SK-N-SH treated with all-trans-retinoic acid at 6 μM for 48 hours (cell line): ENCODE measurements around the gene GRB14.

Experiments
- ATAC-seq: fragments of 200-7000 bp; cut with Tn5 transposase; 3 replicates; pipeline ENCODE4 v1.9.1; 2020; ENCODE audit warnings: mild to moderate bottlenecking, moderate library complexity
- ARNTL ChIP-seq: fragments of 450-650 bp; formaldehyde crosslinking; IDR thresholded peaks from 2 replicates; pipeline ENCODE4 v1.5.0; 2020; ENCODE audit warnings: low read depth, mild to moderate bottlenecking, moderate library complexity, borderline replicate concordance
- BACH2 ChIP-seq: fragments of 250-450 bp; sonication (Bioruptor Pico); IDR thresholded peaks from 2 replicates; pipeline ENCODE4 v1.9.0; 2021; ENCODE audit warnings: mild to moderate bottlenecking, borderline replicate concordance
- CSDC2 ChIP-seq: fragments of 250-450 bp; sonication (Bioruptor Pico); IDR thresholded peaks from 2 replicates; pipeline ENCODE4 v1.5.0; 2020; ENCODE audit warnings: mild to moderate bottlenecking, moderate library complexity
- ESRRG ChIP-seq: fragments of 250-450 bp; sonication (Bioruptor Pico); IDR thresholded peaks from 2 replicates; pipeline ENCODE4 v1.6.1; 2021; ENCODE audit warnings: mild to moderate bottlenecking
- GLIS3 ChIP-seq: fragments of 250-450 bp; sonication (Bioruptor Pico); IDR thresholded peaks from 2 replicates; pipeline ENCODE4 v1.5.0; 2020; ENCODE audit warnings: mild to moderate bottlenecking, moderate library complexity
- ISL1 ChIP-seq: fragments of 250-450 bp; sonication (Bioruptor Pico); IDR thresholded peaks from 2 replicates; pipeline ENCODE4 v2.1.2; 2022; ENCODE audit warnings: mild to moderate bottlenecking, moderate library complexity
- PPARA ChIP-seq: fragments of 250-450 bp; sonication (Bioruptor Pico); IDR thresholded peaks from 2 replicates; pipeline ENCODE4 v1.5.0; 2020; ENCODE audit warnings: mild to moderate bottlenecking, borderline replicate concordance
- RARB ChIP-seq: fragments of 250-450 bp; sonication (Bioruptor Pico); IDR thresholded peaks from 2 replicates; pipeline ENCODE4 v1.8.0; 2021; ENCODE audit warnings: mild to moderate bottlenecking, moderate library complexity
- SNAI2 ChIP-seq: fragments of 250-450 bp; sonication (Bioruptor Pico); IDR thresholded peaks from 2 replicates; pipeline ENCODE4 v1.5.0; 2020; ENCODE audit warnings: mild to moderate bottlenecking, moderate library complexity
- TCF4 ChIP-seq: fragments of 250-450 bp; sonication (Bioruptor Pico); IDR thresholded peaks from 2 replicates; pipeline ENCODE4 v1.8.0; 2021; ENCODE audit warnings: mild to moderate bottlenecking, moderate library complexity, borderline replicate concordance
- TOX ChIP-seq: fragments of 250-450 bp; sonication (Bioruptor Pico); IDR thresholded peaks from 2 replicates; pipeline ENCODE4 v1.8.0; 2021; ENCODE audit warnings: mild to moderate bottlenecking, moderate library complexity, borderline replicate concordance
- ZC3H10 ChIP-seq: fragments of 250-450 bp; sonication (Bioruptor Pico); IDR thresholded peaks from 2 replicates; pipeline ENCODE4 v1.5.1; 2021; ENCODE audit warnings: mild to moderate bottlenecking, moderate library complexity
- ZFP3 ChIP-seq: fragments of 250-450 bp; sonication (Bioruptor Pico); IDR thresholded peaks from 2 replicates; pipeline ENCODE4 v1.5.0; 2020; ENCODE audit warnings: mild to moderate bottlenecking, moderate library complexity
- ZFP30 ChIP-seq: fragments of 450-650 bp; formaldehyde crosslinking; IDR thresholded peaks from 2 replicates; pipeline ENCODE4 v1.5.0; 2022; ENCODE audit warnings: mild to moderate bottlenecking, moderate library complexity
- ZNF565 ChIP-seq: fragments of 450-650 bp; formaldehyde crosslinking; conservative IDR thresholded peaks from 2 replicates; pipeline ENCODE4 v1.5.0; 2020; ENCODE audit warnings: low read depth, mild to moderate bottlenecking, moderate library complexity
- ZNF70 ChIP-seq: fragments of 450-650 bp; formaldehyde crosslinking; IDR thresholded peaks from 2 replicates; pipeline ENCODE4 v1.5.0; 2020; ENCODE audit warnings: mild to moderate bottlenecking, moderate library complexity
- TF ChIP-seq, protein P1 (sequence below): fragments of 250-450 bp; sonication (Bioruptor Pico); IDR thresholded peaks from 2 replicates; pipeline ENCODE4 v1.8.0; 2020; ENCODE audit warnings: mild to moderate bottlenecking, moderate library complexity, borderline replicate concordance
- TF ChIP-seq, protein P2 (sequence below): fragments of 250-450 bp; sonication (Bioruptor Pico); IDR thresholded peaks from 2 replicates; pipeline ENCODE4 v1.5.0; 2020; ENCODE audit warnings: mild to moderate bottlenecking, moderate library complexity
- TF ChIP-seq, protein P3 (sequence below): fragments of 250-450 bp; sonication (Bioruptor Pico); IDR thresholded peaks from 2 replicates; pipeline ENCODE4 v1.5.1; 2020; ENCODE audit warnings: low read depth, mild to moderate bottlenecking, moderate library complexity
- TF ChIP-seq, protein P4 (sequence below): fragments of 250-450 bp; sonication (Bioruptor Pico); IDR thresholded peaks from 2 replicates; pipeline ENCODE4 v1.8.0; 2021; ENCODE audit warnings: low read depth, mild to moderate bottlenecking, moderate library complexity, borderline replicate concordance
- TF ChIP-seq, protein P5 (sequence below): fragments of 250-450 bp; sonication (Bioruptor Pico); IDR thresholded peaks from 2 replicates; pipeline ENCODE4 v1.5.1; 2021; ENCODE audit warnings: mild to moderate bottlenecking, moderate library complexity

Gene GRB14

DNA sequence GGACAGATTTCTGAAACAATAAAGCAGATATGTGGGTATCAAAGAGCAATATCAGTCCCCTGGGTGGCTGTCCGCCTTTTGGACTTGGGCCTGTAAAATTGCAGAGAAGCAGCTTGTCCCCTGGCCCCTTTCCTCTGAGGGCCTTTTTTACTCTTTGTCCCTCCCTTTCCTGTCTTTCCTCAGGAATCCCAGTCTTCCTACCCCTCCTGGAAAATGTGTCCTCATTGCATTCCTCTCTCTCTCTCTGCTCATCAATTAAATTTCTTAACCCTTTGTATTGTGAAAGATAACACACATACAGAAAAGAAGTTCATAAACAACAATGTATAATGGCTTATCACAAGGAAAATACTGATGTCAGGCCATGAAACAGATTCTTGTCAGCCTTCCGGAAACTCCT is 3.0 kb upstream of the GRB14 start:
- TF ChIP-seq, protein P1, sequence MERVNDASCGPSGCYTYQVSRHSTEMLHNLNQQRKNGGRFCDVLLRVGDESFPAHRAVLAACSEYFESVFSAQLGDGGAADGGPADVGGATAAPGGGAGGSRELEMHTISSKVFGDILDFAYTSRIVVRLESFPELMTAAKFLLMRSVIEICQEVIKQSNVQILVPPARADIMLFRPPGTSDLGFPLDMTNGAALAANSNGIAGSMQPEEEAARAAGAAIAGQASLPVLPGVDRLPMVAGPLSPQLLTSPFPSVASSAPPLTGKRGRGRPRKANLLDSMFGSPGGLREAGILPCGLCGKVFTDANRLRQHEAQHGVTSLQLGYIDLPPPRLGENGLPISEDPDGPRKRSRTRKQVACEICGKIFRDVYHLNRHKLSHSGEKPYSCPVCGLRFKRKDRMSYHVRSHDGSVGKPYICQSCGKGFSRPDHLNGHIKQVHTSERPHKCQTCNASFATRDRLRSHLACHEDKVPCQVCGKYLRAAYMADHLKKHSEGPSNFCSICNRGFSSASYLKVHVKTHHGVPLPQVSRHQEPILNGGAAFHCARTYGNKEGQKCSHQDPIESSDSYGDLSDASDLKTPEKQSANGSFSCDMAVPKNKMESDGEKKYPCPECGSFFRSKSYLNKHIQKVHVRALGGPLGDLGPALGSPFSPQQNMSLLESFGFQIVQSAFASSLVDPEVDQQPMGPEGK: no peak
- TF ChIP-seq CSDC2 (CRISPR knock-in tag) (no peak), PPARA (CRISPR knock-in tag) (no peak), ESRRG (no peak), BACH2 (CRISPR knock-in tag) (no peak), ZFP30 (CRISPR knock-in tag) (no peak), ZFP3 (CRISPR knock-in tag) (no peak), ARNTL (CRISPR knock-in tag) (no peak), TOX (CRISPR knock-in tag) (no peak), ZC3H10 (CRISPR knock-in tag) (no peak), ZNF565 (CRISPR knock-in tag) (no peak)
- TF ChIP-seq, protein P2, sequence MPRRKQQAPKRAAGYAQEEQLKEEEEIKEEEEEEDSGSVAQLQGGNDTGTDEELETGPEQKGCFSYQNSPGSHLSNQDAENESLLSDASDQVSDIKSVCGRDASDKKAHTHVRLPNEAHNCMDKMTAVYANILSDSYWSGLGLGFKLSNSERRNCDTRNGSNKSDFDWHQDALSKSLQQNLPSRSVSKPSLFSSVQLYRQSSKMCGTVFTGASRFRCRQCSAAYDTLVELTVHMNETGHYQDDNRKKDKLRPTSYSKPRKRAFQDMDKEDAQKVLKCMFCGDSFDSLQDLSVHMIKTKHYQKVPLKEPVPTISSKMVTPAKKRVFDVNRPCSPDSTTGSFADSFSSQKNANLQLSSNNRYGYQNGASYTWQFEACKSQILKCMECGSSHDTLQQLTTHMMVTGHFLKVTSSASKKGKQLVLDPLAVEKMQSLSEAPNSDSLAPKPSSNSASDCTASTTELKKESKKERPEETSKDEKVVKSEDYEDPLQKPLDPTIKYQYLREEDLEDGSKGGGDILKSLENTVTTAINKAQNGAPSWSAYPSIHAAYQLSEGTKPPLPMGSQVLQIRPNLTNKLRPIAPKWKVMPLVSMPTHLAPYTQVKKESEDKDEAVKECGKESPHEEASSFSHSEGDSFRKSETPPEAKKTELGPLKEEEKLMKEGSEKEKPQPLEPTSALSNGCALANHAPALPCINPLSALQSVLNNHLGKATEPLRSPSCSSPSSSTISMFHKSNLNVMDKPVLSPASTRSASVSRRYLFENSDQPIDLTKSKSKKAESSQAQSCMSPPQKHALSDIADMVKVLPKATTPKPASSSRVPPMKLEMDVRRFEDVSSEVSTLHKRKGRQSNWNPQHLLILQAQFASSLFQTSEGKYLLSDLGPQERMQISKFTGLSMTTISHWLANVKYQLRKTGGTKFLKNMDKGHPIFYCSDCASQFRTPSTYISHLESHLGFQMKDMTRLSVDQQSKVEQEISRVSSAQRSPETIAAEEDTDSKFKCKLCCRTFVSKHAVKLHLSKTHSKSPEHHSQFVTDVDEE (CRISPR knock-in tag): no peak
- TF ChIP-seq, protein P3, sequence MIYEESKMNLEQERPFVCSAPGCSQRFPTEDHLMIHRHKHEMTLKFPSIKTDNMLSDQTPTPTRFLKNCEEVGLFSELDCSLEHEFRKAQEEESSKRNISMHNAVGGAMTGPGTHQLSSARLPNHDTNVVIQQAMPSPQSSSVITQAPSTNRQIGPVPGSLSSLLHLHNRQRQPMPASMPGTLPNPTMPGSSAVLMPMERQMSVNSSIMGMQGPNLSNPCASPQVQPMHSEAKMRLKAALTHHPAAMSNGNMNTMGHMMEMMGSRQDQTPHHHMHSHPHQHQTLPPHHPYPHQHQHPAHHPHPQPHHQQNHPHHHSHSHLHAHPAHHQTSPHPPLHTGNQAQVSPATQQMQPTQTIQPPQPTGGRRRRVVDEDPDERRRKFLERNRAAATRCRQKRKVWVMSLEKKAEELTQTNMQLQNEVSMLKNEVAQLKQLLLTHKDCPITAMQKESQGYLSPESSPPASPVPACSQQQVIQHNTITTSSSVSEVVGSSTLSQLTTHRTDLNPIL: no peak
- ATAC-seq: no peak

DNA sequence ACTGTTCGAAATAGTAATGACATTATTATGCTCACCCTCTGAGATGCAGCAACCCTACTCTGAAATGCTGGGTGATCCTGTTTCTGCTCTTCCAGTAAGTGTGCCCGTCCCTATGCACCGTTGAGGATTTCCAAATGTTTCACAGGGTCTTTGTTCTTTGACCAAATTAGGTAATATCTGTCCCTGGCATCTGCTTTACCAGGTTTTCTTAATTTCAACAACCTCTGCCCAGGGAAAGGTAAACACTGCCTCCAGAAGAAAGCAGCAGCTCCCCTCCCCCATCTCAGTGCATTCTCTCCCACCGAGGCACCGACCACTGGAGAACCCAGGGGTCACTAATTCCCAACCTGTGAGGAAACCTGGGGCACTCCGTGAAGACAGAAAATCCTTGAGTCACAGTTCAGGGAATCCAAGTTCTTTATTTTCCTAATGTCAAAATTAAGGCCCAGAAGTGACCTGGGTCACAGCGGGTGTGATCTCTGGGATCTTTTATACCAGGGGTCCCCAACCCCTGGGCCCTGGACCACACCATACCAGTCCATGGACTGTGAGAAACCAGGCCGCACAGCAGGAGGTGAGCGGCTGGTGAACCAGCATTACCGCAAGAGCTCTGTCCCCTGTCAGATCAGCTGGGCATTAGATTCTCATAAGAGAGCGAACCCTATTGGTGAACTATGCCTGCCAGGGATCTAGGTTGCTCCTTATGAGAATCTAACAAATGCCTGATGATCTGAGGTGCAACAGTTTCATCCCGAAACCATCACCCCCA is 1.2 kb upstream of the GRB14 start:
- ATAC-seq: no peak
- no peak for TF ChIP-seq BACH2 (CRISPR knock-in tag)
- TF ChIP-seq, protein P4, sequence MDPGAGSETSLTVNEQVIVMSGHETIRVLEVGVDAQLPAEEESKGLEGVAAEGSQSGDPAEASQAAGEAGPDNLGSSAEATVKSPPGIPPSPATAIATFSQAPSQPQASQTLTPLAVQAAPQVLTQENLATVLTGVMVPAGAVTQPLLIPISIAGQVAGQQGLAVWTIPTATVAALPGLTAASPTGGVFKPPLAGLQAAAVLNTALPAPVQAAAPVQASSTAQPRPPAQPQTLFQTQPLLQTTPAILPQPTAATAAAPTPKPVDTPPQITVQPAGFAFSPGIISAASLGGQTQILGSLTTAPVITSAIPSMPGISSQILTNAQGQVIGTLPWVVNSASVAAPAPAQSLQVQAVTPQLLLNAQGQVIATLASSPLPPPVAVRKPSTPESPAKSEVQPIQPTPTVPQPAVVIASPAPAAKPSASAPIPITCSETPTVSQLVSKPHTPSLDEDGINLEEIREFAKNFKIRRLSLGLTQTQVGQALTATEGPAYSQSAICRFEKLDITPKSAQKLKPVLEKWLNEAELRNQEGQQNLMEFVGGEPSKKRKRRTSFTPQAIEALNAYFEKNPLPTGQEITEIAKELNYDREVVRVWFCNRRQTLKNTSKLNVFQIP: no peak
- TF ChIP-seq, protein P5, sequence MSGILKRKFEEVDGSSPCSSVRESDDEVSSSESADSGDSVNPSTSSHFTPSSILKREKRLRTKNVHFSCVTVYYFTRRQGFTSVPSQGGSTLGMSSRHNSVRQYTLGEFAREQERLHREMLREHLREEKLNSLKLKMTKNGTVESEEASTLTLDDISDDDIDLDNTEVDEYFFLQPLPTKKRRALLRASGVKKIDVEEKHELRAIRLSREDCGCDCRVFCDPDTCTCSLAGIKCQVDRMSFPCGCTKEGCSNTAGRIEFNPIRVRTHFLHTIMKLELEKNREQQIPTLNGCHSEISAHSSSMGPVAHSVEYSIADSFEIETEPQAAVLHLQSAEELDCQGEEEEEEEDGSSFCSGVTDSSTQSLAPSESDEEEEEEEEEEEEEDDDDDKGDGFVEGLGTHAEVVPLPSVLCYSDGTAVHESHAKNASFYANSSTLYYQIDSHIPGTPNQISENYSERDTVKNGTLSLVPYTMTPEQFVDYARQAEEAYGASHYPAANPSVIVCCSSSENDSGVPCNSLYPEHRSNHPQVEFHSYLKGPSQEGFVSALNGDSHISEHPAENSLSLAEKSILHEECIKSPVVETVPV (CRISPR knock-in tag): no peak
- no peak for TF ChIP-seq ISL1 (CRISPR knock-in tag)
- TF ChIP-seq RARB: no peak
- TF ChIP-seq GLIS3 (CRISPR knock-in tag): no peak
- no peak for TF ChIP-seq TOX (CRISPR knock-in tag)
- TF ChIP-seq ZNF565 (CRISPR knock-in tag): no peak
- no peak for TF ChIP-seq ZC3H10 (CRISPR knock-in tag)
- no peak for TF ChIP-seq CSDC2 (CRISPR knock-in tag)
- TF ChIP-seq, protein P1: no peak
- TF ChIP-seq TCF4 (CRISPR knock-in tag): no peak
- TF ChIP-seq ZFP3 (CRISPR knock-in tag): no peak
- no peak for TF ChIP-seq SNAI2
- TF ChIP-seq ZNF70 (CRISPR knock-in tag): no peak
- TF ChIP-seq ZFP30 (CRISPR knock-in tag): no peak
